HG03060 (cell line): Measurements from ENCODE around the gene BEND5.
A peak's percentile ranks its signal among the peaks of the same experiment; 100 is the strongest.

Experiments
- ATAC-seq: cut with Tn5 transposase; IDR thresholded peaks from one replicate; pipeline ENCODE4 v1.9.1; 2021; ENCODE audit warnings: low read depth, moderate number of reproducible peaks; ENCODE audit not compliant: unreplicated experiment

BEND5 gene

GRCh38 chr1:48726139-48726538, 50.6 kb downstream of the BEND5 start:
- no peak for ATAC-seq

- no peak for ATAC-seq
These were observed 51.2 kb downstream of the BEND5 start for GRCh38 chr1:48725341-48726046.

- ATAC-seq = no peak
These were observed 55.8 kb downstream of the BEND5 start for GRCh38 chr1:48720929-48721328.

- ATAC-seq = no peak
These were observed 58.0 kb downstream of the BEND5 start for GRCh38 chr1:48718705-48719104.

GRCh38 chr1:48718116-48718630, 58.5 kb downstream of the BEND5 start:
- ATAC-seq = no peak

GRCh38 chr1:48717082-48717481, 59.6 kb downstream of the BEND5 start:
- ATAC-seq = no peak

- ATAC-seq = no peak
These were observed 60.8 kb downstream of the BEND5 start for GRCh38 chr1:48715921-48716320.

- no peak for ATAC-seq
These were observed 65.8 kb downstream of the BEND5 start for GRCh38 chr1:48710915-48711314.

- no peak for ATAC-seq
These were observed 66.4 kb downstream of the BEND5 start for GRCh38 chr1:48710318-48710717.

- no peak for ATAC-seq
These were observed 72.0 kb downstream of the BEND5 start for GRCh38 chr1:48704736-48705135.

- ATAC-seq = no peak
These were observed 75.2 kb downstream of the BEND5 start for GRCh38 chr1:48701445-48701844.

- ATAC-seq = peak; percentile 55
These were observed 79.5 kb downstream of the BEND5 start for GRCh38 chr1:48697066-48697707.

- ATAC-seq = no peak
These were observed 81.5 kb downstream of the BEND5 start for GRCh38 chr1:48695161-48695560.

- ATAC-seq = no peak
These were observed 82.9 kb downstream of the BEND5 start for GRCh38 chr1:48693674-48694320.

- ATAC-seq = no peak
These were observed 83.5 kb downstream of the BEND5 start for GRCh38 chr1:48693180-48693579.

GRCh38 chr1:48692235-48692634, 84.5 kb downstream of the BEND5 start:
- ATAC-seq = no peak

- ATAC-seq = peak; percentile 49
These were observed 85.2 kb downstream of the BEND5 start for GRCh38 chr1:48691429-48692001.

GRCh38 chr1:48688102-48688760, 88.5 kb downstream of the BEND5 start:
- ATAC-seq = peak; percentile 49

- ATAC-seq = no peak
These were observed 89.2 kb downstream of the BEND5 start for GRCh38 chr1:48687282-48688045.

GRCh38 chr1:48686159-48686558, 90.5 kb downstream of the BEND5 start:
- no peak for ATAC-seq
